Measurements from ENCODE around the gene PRR15. TPM values are rescaled to one million over a fixed set of nuclear protein-coding genes. Genes with fewer than 3 reads are reported as not detected.

PRR15 gene
- total RNA-seq, 1 experiment from 2014 or later: 22.6 TPM

DNA sequence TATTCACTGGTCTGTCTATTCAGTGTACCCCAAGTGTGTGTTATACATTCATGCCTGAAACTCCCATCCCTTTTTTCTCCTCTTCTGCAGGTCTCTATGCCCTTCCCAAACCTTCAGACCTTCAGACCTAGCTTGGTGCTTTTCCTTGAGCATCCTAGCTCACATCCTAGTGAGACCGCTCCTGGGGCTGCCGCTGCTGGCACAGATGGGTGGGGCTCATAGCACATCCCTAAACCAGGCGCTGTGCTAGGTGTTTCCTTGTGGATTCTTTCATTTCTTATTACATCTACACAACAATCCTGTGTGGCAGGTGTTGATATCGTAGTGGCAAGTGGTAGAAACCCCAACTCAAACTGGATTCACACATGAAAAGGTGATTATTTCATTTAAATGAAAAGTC, 43.2 kb downstream of the PRR15 start:
- no peak for TF ChIP-seq CTCF (IDR thresholded peaks at IDR 0.05; ENCODE audit: insufficient read depth in 1 of 2, low read depth in 1 of 2, low read length in 1 of 2, severe bottlenecking in 1 of 2, unreplicated experiment in 1 of 2)
- Histone ChIP-seq H3K9me3 (no peaks in the 10 kb centered on the region), H3K27me3 (replicated peaks; ENCODE audit: control insufficient read depth, insufficient read depth, low read length) (no peaks in the 10 kb centered on the region), H3K4me1 (peaks cover 46% of the 10 kb centered on the region), H3K4me3 (ENCODE audit: low read depth, low read length) (no peak overlapping the region), H3K36me3 (ENCODE audit: control insufficient read depth, insufficient read depth, low read length) (no peaks in the 10 kb centered on the region)
- POLR2A ChIA-PET: no interaction called here
- Mint-ChIP-seq H3K4me3 (ENCODE audit: unreplicated experiment) (no peak overlapping the region), H3K27ac (ENCODE audit: unreplicated experiment) (peak overlapping the region; percentile 83), H3K36me3 (ENCODE audit: insufficient read depth, unreplicated experiment) (no peaks in the 10 kb centered on the region), H3K27me3 (ENCODE audit: insufficient read depth, unreplicated experiment) (no peaks in the 10 kb centered on the region), H3K4me1 (ENCODE audit: low read depth, unreplicated experiment) (peaks cover 47% of the 10 kb centered on the region), H3K9me3 (ENCODE audit: unreplicated experiment) (peaks cover 14% of the 10 kb centered on the region)
- no peak for DNase-seq
- BruUV-seq (replicated peaks): TSS peak; percentile 19
- CTCF ChIA-PET: interaction anchor here (1.3 kb wide), 1 partner anchor 29 kb away, joined by 6 read pairs; no protein-coding TSS in a partner anchor
- intact Hi-C loops (cut with micrococcal nuclease; ENCODE audit: unreplicated experiment): loop anchor here (5.0 to 10.0 kb wide), 2 partner anchors 125 to 492 kb away; no protein-coding TSS in a partner anchor

- POLR2A ChIA-PET: no interaction called here
Observed at GRCh38 chr7:29607259-29607658, 43.6 kb downstream of the PRR15 start.

DNA sequence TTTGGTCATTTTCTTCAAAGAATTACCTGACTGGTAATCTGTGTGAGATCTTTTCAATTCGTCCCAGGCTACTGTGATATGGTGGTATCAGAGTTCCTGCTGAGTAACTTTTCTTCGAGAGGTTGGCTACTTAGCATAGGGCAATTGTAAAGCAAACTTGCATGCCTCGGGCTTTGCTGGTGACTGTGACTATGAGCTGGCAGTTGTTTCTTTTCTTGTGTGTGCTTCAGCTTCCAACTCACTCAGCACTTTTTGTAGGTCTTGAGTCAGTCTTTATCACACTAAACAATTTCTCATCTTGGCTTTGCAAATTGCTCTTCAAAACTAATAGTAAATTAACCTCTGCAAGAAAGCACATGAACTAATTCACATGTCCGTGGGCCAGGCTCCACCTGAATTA, 44.3 kb downstream of the PRR15 start:
- no peak overlapping the region for H3K4me3 ChIP-seq (ENCODE audit: low read depth, low read length)
- no peaks in the 10 kb centered on the region for H3K36me3 ChIP-seq (ENCODE audit: control insufficient read depth, insufficient read depth, low read length)
- H3K9me3 ChIP-seq: no peaks in the 10 kb centered on the region
- H3K4me1 ChIP-seq: peaks cover 46% of the 10 kb centered on the region
- ChIA-PET POLR2A (no interaction called here), CTCF (no interaction called here)
- Mint-ChIP-seq H3K4me3 (ENCODE audit: unreplicated experiment) (no peak overlapping the region), H3K4me1 (ENCODE audit: low read depth, unreplicated experiment) (peaks cover 47% of the 10 kb centered on the region), H3K9me3 (ENCODE audit: unreplicated experiment) (peaks cover 20% of the 10 kb centered on the region), H3K27ac (ENCODE audit: unreplicated experiment) (no peak overlapping the region), H3K27me3 (ENCODE audit: insufficient read depth, unreplicated experiment) (no peaks in the 10 kb centered on the region), H3K36me3 (ENCODE audit: insufficient read depth, unreplicated experiment) (no peaks in the 10 kb centered on the region)
- DNase-seq: no peak
- BruUV-seq (replicated peaks): no TSS peak
- intact Hi-C loops (cut with micrococcal nuclease; ENCODE audit: unreplicated experiment): loop anchor here (2.0 to 10.0 kb wide), 3 partner anchors 126 to 685 kb away; no protein-coding TSS in a partner anchor
- TF ChIP-seq CTCF (IDR thresholded peaks at IDR 0.05; ENCODE audit: insufficient read depth in 1 of 2, low read depth in 1 of 2, low read length in 1 of 2, severe bottlenecking in 1 of 2, unreplicated experiment in 1 of 2): no peak
- H3K27me3 ChIP-seq (replicated peaks; ENCODE audit: control insufficient read depth, insufficient read depth, low read length): no peaks in the 10 kb centered on the region

More at GRCh38 chr7:29607259-29607658, 43.6 kb downstream of the PRR15 start:
- no peak overlapping the region for H3K4me3 ChIP-seq (ENCODE audit: low read depth, low read length)
- peaks cover 46% of the 10 kb centered on the region for H3K4me1 ChIP-seq
- intact Hi-C loops (cut with micrococcal nuclease; ENCODE audit: unreplicated experiment): loop anchor here (5.0 to 10.0 kb wide), 2 partner anchors 125 to 492 kb away; no protein-coding TSS in a partner anchor
- no TSS peak for BruUV-seq (replicated peaks)
- no peak for DNase-seq
- H3K27me3 ChIP-seq (replicated peaks; ENCODE audit: control insufficient read depth, insufficient read depth, low read length): no peaks in the 10 kb centered on the region
- Mint-ChIP-seq H3K4me3 (ENCODE audit: unreplicated experiment) (no peak overlapping the region), H3K9me3 (ENCODE audit: unreplicated experiment) (peaks cover 18% of the 10 kb centered on the region), H3K4me1 (ENCODE audit: low read depth, unreplicated experiment) (peaks cover 47% of the 10 kb centered on the region), H3K27me3 (ENCODE audit: insufficient read depth, unreplicated experiment) (no peaks in the 10 kb centered on the region), H3K36me3 (ENCODE audit: insufficient read depth, unreplicated experiment) (no peaks in the 10 kb centered on the region), H3K27ac (ENCODE audit: unreplicated experiment) (peak overlapping the region; percentile 83)
- no peaks in the 10 kb centered on the region for H3K9me3 ChIP-seq
- no peaks in the 10 kb centered on the region for H3K36me3 ChIP-seq (ENCODE audit: control insufficient read depth, insufficient read depth, low read length)
- TF ChIP-seq CTCF (IDR thresholded peaks at IDR 0.05; ENCODE audit: insufficient read depth in 1 of 2, low read depth in 1 of 2, low read length in 1 of 2, severe bottlenecking in 1 of 2, unreplicated experiment in 1 of 2): no peak
- CTCF ChIA-PET: interaction anchor here (1.3 kb wide), 1 partner anchor 28 kb away, joined by 6 read pairs; no protein-coding TSS in a partner anchor

All from Caco-2 (cell line).